Osteoblast (primary cell): ENCODE measurements around the gene PTBP1. TPM values are rescaled to one million over a fixed set of nuclear protein-coding genes. Genes with fewer than 3 reads are reported as not detected.
"Not testable (repeated sequence)": the region's sequence is repeated elsewhere in the genome, so short reads cannot be mapped to it uniquely, and the experiment has no call there.

ENCODE experiments used
- DNase-seq: peaks from one replicate; pipeline ENCODE4 v3.0.0; 2011; ENCODE audit warnings: low spot score, mixed read lengths; ENCODE audit not compliant: insufficient read length; ENCODE audit errors: missing footprints
- H2AFZ ChIP-seq: 2 replicates; pipeline ENCODE4 v1.6.0; 2011; ENCODE audit warnings: mild to moderate bottlenecking, low read length
- H3K27ac ChIP-seq: 2 replicates; pipeline ENCODE4 v1.5.1; 2011; ENCODE audit warnings: mild to moderate bottlenecking, low read depth, low read length, moderate library complexity
- H3K27me3 ChIP-seq: 2 replicates; pipeline ENCODE4 v1.6.0; 2012; ENCODE audit warnings: mild to moderate bottlenecking, control low read depth, inconsistent platforms, low read length, moderate library complexity; ENCODE audit not compliant: insufficient read depth
- H3K36me3 ChIP-seq: 2 replicates; pipeline ENCODE4 v1.5.1; 2011; ENCODE audit warnings: mild to moderate bottlenecking, low read length, control low read depth, moderate library complexity; ENCODE audit not compliant: insufficient read depth
- H3K4me1 ChIP-seq: 2 replicates; pipeline ENCODE4 v1.5.1; 2011; ENCODE audit warnings: mild to moderate bottlenecking, low read length, control low read depth, moderate library complexity; ENCODE audit not compliant: insufficient read depth
- H3K4me2 ChIP-seq: 2 replicates; pipeline ENCODE4 v1.6.0; 2011; ENCODE audit warnings: mild to moderate bottlenecking, low read length; ENCODE audit not compliant: insufficient read depth
- H3K4me3 ChIP-seq: fragments of 200-600 bp; sonication (generic); 3 replicates; pipeline ENCODE4 v1.5.1; 2012; ENCODE audit warnings: mild to moderate bottlenecking, low read length, inconsistent platforms; ENCODE audit not compliant: insufficient read depth
- H3K79me2 ChIP-seq: 2 replicates; pipeline ENCODE4 v1.6.0; 2012; ENCODE audit warnings: mild to moderate bottlenecking, low read length, control low read depth, inconsistent platforms; ENCODE audit not compliant: insufficient read depth
- H3K9me3 ChIP-seq: 2 replicates; pipeline ENCODE4 v1.5.1; 2011; ENCODE audit warnings: low read depth, low read length, control low read depth
- H4K20me1 ChIP-seq: 2 replicates; pipeline ENCODE4 v1.6.0; 2012; ENCODE audit warnings: mild to moderate bottlenecking, low read length, control low read depth; ENCODE audit not compliant: insufficient read depth
- CTCF ChIP-seq: IDR thresholded peaks from 2 replicates; pipeline ENCODE4 v1.5.1; 2011; ENCODE audit warnings: mild to moderate bottlenecking, low read depth, low read length, moderate library complexity; ENCODE audit errors: extremely low read depth
- total RNA-seq: library from RNA; depleted of rRNA; stranded (reverse); fragments of >200 nt; gene quantifications from 2 replicates; pipeline ENCODE4 v1.2.3, GENCODE V29; 2012

The PTBP1 gene
- total RNA-seq, 1 donor: 106 TPM

GRCh38 chr19:815775-816499, 18.7 kb downstream of the PTBP1 start:
- Histone ChIP-seq H3K4me1 (no peaks in the 10 kb centered on the region), H2AFZ (no peak overlapping the region), H3K4me2 (no peak overlapping the region), H3K27ac (no peak overlapping the region), H3K36me3 (peaks cover 13% of the 10 kb centered on the region), H3K79me2 (peaks cover 3% of the 10 kb centered on the region), H3K9me3 (no peaks in the 10 kb centered on the region), H3K4me3 (no peak overlapping the region), H3K27me3 (no peaks in the 10 kb centered on the region), H4K20me1 (peaks cover 10% of the 10 kb centered on the region)
- DNase-seq: peak; percentile 80
- no peak for TF ChIP-seq CTCF

DNA sequence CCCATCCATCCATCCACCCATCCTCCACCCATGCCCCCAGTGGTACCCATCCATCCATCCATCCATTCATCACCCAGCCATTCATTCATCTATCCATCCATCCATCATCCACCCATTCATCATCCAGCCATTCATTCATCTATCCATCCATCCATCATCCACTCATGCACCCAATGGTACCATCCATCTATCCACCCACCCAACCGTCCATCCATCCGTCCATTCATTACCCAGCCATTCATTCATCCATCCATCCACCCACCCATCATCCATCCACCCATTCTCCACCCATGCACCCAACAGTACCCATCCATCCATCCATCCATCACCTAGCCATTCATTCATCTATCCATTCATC, 19.2 kb downstream of the PTBP1 start:
- Histone ChIP-seq H3K36me3 (peaks cover 8% of the 10 kb centered on the region), H4K20me1 (peaks cover 6% of the 10 kb centered on the region), H3K9me3 (no peaks in the 10 kb centered on the region), H3K27me3 (no peaks in the 10 kb centered on the region), H3K4me3 (no peak overlapping the region), H3K79me2 (no peaks in the 10 kb centered on the region), H3K4me2 (no peak overlapping the region), H3K27ac (no peak overlapping the region), H2AFZ (no peak overlapping the region), H3K4me1 (no peaks in the 10 kb centered on the region)
- no peak for TF ChIP-seq CTCF
- no peak for DNase-seq

GRCh38 chr19:820212-820611, 23.0 kb downstream of the PTBP1 start:
- H3K4me1 ChIP-seq, H3K27ac ChIP-seq, H3K9me3 ChIP-seq, H3K4me3 ChIP-seq, H3K36me3 ChIP-seq, H2AFZ ChIP-seq, DNase-seq, H3K27me3 ChIP-seq, H3K79me2 ChIP-seq, H3K4me2 ChIP-seq, H4K20me1 ChIP-seq: not testable (repeated sequence)

GRCh38 chr19:821231-821824, 24.1 kb downstream of the PTBP1 start:
- H3K27ac ChIP-seq: no peak overlapping the region
- H3K36me3 ChIP-seq: no peaks in the 10 kb centered on the region
- peak overlapping the region; percentile 48 for H3K4me2 ChIP-seq
- no peaks in the 10 kb centered on the region for H3K27me3 ChIP-seq
- peaks cover 8% of the 10 kb centered on the region for H3K4me1 ChIP-seq
- no peaks in the 10 kb centered on the region for H4K20me1 ChIP-seq
- H2AFZ ChIP-seq: no peak overlapping the region
- peak overlapping the region; percentile 54 for H3K4me3 ChIP-seq
- no peaks in the 10 kb centered on the region for H3K79me2 ChIP-seq
- H3K9me3 ChIP-seq: no peaks in the 10 kb centered on the region
- TF ChIP-seq CTCF: no peak
- peak; percentile 95 for DNase-seq
